HepG2 (cell line): ENCODE measurements around the gene TGM1. TPM values are rescaled to one million over a fixed set of nuclear protein-coding genes. Genes with fewer than 3 reads are reported as not detected.

Experiments used
- CREB3 ChIP-seq: sonication (generic); formaldehyde crosslinking; IDR thresholded peaks from 2 replicates; pipeline ENCODE4 v1.5.0; 2020; ENCODE audit warnings: missing genetic modification reagents
- FOXO1 ChIP-seq: sonication (generic); formaldehyde crosslinking; IDR thresholded peaks from 2 replicates; pipeline ENCODE4 v1.4.0; 2020; ENCODE audit warnings: missing genetic modification reagents
- GATA4 ChIP-seq: sonication (generic); IDR thresholded peaks from 2 replicates; pipeline ENCODE4 v1.6.1; 2016; ENCODE audit warnings: antibody characterized with exemption, low read depth, borderline replicate concordance
- HDAC2 ChIP-seq: sonication (generic); formaldehyde crosslinking; IDR thresholded peaks from 2 replicates; pipeline ENCODE4 v1.4.0; 2020; ENCODE audit warnings: missing genetic modification reagents
- HNF1A ChIP-seq, 2 experiments: sonication (generic) in 1 of 2; formaldehyde crosslinking in 1 of 2; IDR thresholded peaks; 2 replicates each; pipeline versions ENCODE4 v1.4.0 to v1.6.1; 2016 to 2020; ENCODE audit warnings: borderline replicate concordance in 1 of 2, low read depth in 1 of 2, mild to moderate bottlenecking in 1 of 2, missing genetic modification reagents in 1 of 2
- HNF1B ChIP-seq: sonication (generic); formaldehyde crosslinking; IDR thresholded peaks from 2 replicates; pipeline ENCODE4 v1.5.1; 2020; ENCODE audit warnings: mild to moderate bottlenecking, moderate library complexity, missing genetic modification reagents
- HOXA3 ChIP-seq: sonication (generic); formaldehyde crosslinking; IDR thresholded peaks from 2 replicates; pipeline ENCODE4 v1.5.0; 2020; ENCODE audit warnings: missing genetic modification reagents
- HOXD1 ChIP-seq: sonication (generic); formaldehyde crosslinking; IDR thresholded peaks from 2 replicates; pipeline ENCODE4 v1.5.0; 2020; ENCODE audit warnings: missing genetic modification reagents
- IKZF5 ChIP-seq: IDR thresholded peaks from 2 replicates; pipeline ENCODE4 v1.6.1; 2018; ENCODE audit warnings: missing genetic modification reagents, mild to moderate bottlenecking, missing compliant biosample characterization
- KLF6 ChIP-seq: IDR thresholded peaks from 2 replicates; pipeline ENCODE4 v1.8.0; 2016; ENCODE audit warnings: missing biosample characterization, missing genetic modification reagents
- NCOA2 ChIP-seq: sonication (generic); formaldehyde crosslinking; IDR thresholded peaks from 2 replicates; pipeline ENCODE4 v1.8.0; 2022; ENCODE audit warnings: inconsistent platforms
- ONECUT2 ChIP-seq: sonication (generic); formaldehyde crosslinking; IDR thresholded peaks from 2 replicates; pipeline ENCODE4 v1.4.0; 2020; ENCODE audit warnings: missing genetic modification reagents
- PAWR ChIP-seq: sonication (generic); formaldehyde crosslinking; IDR thresholded peaks from 2 replicates; pipeline ENCODE4 v1.4.0; 2020; ENCODE audit warnings: missing genetic modification reagents, mild to moderate bottlenecking, borderline replicate concordance
- PHF8 ChIP-seq: sonication (generic); formaldehyde crosslinking; IDR thresholded peaks from 2 replicates; pipeline ENCODE4 v1.5.0; 2020; ENCODE audit warnings: missing genetic modification reagents
- POLR2A ChIP-seq, 2 experiments: IDR thresholded peaks; 2 replicates each; pipeline ENCODE4 v1.6.1; 2011; ENCODE audit warnings: low read depth in 2 of 2, low read length in 2 of 2, mild to moderate bottlenecking in 1 of 2, moderate library complexity in 1 of 2; ENCODE audit not compliant: insufficient read depth in 1 of 2
- SOX6 ChIP-seq, 2 experiments: fragments of 450-650 bp in 1 of 2; sonication (generic) in 1 of 2; formaldehyde crosslinking in 1 of 2; IDR thresholded peaks; 2 replicates each; pipeline versions ENCODE4 v1.4.0 to v1.6.1; 2017 to 2020; ENCODE audit warnings: antibody characterized with exemption in 1 of 2, mild to moderate bottlenecking in 1 of 2, missing genetic modification reagents in 1 of 2
- SPEN ChIP-seq: sonication (generic); formaldehyde crosslinking; IDR thresholded peaks from 2 replicates; pipeline ENCODE4 v1.5.1; 2020; ENCODE audit warnings: low read depth, mild to moderate bottlenecking, missing genetic modification reagents
- ZBTB21 ChIP-seq: sonication (generic); formaldehyde crosslinking; IDR thresholded peaks from 2 replicates; pipeline ENCODE4 v1.4.0; 2020; ENCODE audit warnings: missing genetic modification reagents
- ZNF10 ChIP-seq: sonication (generic); formaldehyde crosslinking; IDR thresholded peaks from 2 replicates; pipeline ENCODE4 v1.4.0; 2020; ENCODE audit warnings: mild to moderate bottlenecking, low read depth, missing genetic modification reagents, borderline replicate concordance
- ZNF143 ChIP-seq: sonication (generic); formaldehyde crosslinking; IDR thresholded peaks from 2 replicates; pipeline ENCODE4 v1.4.0; 2020; ENCODE audit warnings: missing genetic modification reagents
- ZNF354B ChIP-seq: sonication (generic); formaldehyde crosslinking; IDR thresholded peaks from 2 replicates; pipeline ENCODE4 v1.8.0; 2022; ENCODE audit warnings: mild to moderate bottlenecking, missing genetic modification reagents
- ZNF572 ChIP-seq: sonication (generic); formaldehyde crosslinking; IDR thresholded peaks from 2 replicates; pipeline ENCODE4 v1.5.1; 2020; ENCODE audit warnings: mild to moderate bottlenecking, missing genetic modification reagents
- ZNF709 ChIP-seq: sonication (generic); formaldehyde crosslinking; IDR thresholded peaks from 2 replicates; pipeline ENCODE4 v1.5.0; 2020; ENCODE audit warnings: mild to moderate bottlenecking, missing genetic modification reagents
- polyA plus RNA-seq, 8 experiments: library from polyadenylated mRNA; depleted of rRNA in 3 of 8; stranded (reverse) in 7 of 8; unstranded in 1 of 8; fragments of >200 nt; fragmentation: Illumina TruSeq in 4 of 8; extraction: Trizol in 4 of 8; gene quantifications; 2 replicates each; pipeline versions ENCODE4 v1.2.1 to v1.2.3, GENCODE V29; 2011 to 2016; ENCODE audit warnings: low read depth in 4 of 8, missing spikeins in 1 of 8, mixed read lengths in 1 of 8; ENCODE audit not compliant: insufficient read depth in 1 of 8
- total RNA-seq, 5 experiments: library from RNA; depleted of rRNA; stranded (reverse); fragments of >200 nt; fragmentation: Illumina TruSeq; extraction: Trizol; gene quantifications; 2 replicates each; pipeline ENCODE4 v1.2.3, GENCODE V29; 2016; ENCODE audit warnings: low read depth in 1 of 5

TGM1 gene
- total and polyA plus RNA-seq, 2 of the 13 experiments (the other 11 are each of a cell fraction or from before 2014, with no cell fraction given), result 3.2 to 10.6 TPM

- TF ChIP-seq HNF1B (CRISPR knock-in tag) (peak; percentile 47; the same call in 1 of the 2 replicates), PHF8 (CRISPR knock-in tag) (peak; percentile 95), KLF6 (peak; percentile 46; the same call in 1 of the 2 replicates), HNF1A (IDR thresholded peaks at IDR 0.05; ENCODE audit: low read depth) (peak; percentile 71), HNF1A (CRISPR knock-in tag; IDR thresholded peaks at IDR 0.05; ENCODE audit: borderline replicate concordance) (no peak), PAWR (no peak; the same call in 1 of the 2 replicates), NCOA2 (CRISPR knock-in tag) (peak; percentile 15), ZNF10 (CRISPR knock-in tag) (no peak), SOX6 (IDR thresholded peaks at IDR 0.05) (no peak), SOX6 (CRISPR knock-in tag; IDR thresholded peaks at IDR 0.05) (peak; percentile 76), SPEN (CRISPR knock-in tag) (peak; percentile 29), ZNF572 (CRISPR knock-in tag) (no peak; the same call in 1 of the 2 replicates), CREB3 (CRISPR knock-in tag) (0 out of 2 replicates have a peak, but pooled peaks have one; percentile 47), ZNF709 (CRISPR knock-in tag) (no peak), POLR2A (IDR thresholded peaks at IDR 0.05; ENCODE audit: insufficient read depth in 1 of 2, low read depth in 2 of 2, low read length in 2 of 2) (peak in 1 of 2 experiments; percentile 63; a peak in 2 of 4 replicates), ZBTB21 (peak; percentile 97), FOXO1 (peak; percentile 5; the same call in 1 of the 2 replicates), ONECUT2 (no peak), HDAC2 (peak; percentile 4; the same call in 1 of the 2 replicates), HOXD1 (CRISPR knock-in tag) (no peak), ZNF354B (CRISPR knock-in tag) (0 out of 2 replicates have a peak, but pooled peaks have one; percentile 1), HOXA3 (CRISPR knock-in tag) (peak; percentile 90), IKZF5 (peak; percentile 48), GATA4 (no peak; the same call in 1 of the 2 replicates), ZNF143 (CRISPR knock-in tag) (peak; percentile 91)
Observed at GRCh38 chr14:24232121-24232644, 30.8 kb downstream of the TGM1 start, which contains the start of gene NEDD8 (continued).
